Inferior parietal cortex (tissue), 1 donor: Measurements from ENCODE around the gene TMPRSS9.

Experiments used
- DNase-seq: peaks from one replicate; pipeline ENCODE4 v3.0.0-alpha.2; 2016; ENCODE audit errors: extremely low spot score

TMPRSS9 gene

DNA sequence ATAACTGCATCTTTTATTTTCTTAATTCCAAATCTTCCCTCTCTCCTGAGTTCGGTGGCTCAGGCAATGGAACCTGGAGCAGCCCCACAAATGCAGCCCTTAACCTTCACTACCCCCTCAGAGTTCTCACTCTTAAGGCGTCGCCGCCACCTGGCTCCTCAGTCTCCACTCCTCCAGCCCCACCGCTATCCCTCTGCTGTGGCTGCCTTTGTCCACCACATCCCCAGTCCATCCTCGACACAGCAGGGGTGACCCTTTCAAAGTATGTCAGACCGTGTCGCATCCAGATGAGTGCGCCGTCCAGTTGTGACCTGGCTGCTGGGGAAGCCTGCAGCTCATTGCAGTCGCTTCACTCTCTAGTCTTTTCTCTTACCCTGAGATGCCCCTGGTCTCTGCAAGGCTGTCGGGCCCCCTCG, 30.6 kb upstream of the TMPRSS9 start:
- no peak for DNase-seq

DNA sequence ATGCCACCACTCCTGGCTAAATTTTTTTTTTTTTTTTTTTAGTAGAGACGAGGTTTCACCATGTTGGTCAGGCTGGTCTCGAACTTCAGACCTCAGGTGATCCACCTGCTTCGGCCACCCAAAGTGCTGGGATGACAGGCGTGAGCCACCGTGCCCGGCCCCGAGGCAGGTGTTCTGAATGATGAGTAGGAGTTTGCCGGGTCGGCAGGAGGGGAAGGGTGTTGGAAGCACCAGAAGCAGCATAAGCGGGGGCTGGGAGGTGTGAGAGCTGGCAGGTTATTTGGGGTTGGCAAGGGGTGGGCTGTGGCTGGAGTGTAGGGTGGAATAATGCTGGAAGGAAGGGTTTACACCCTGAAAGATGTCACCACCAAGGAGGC, 29.8 kb upstream of the TMPRSS9 start:
- no peak for DNase-seq

DNA sequence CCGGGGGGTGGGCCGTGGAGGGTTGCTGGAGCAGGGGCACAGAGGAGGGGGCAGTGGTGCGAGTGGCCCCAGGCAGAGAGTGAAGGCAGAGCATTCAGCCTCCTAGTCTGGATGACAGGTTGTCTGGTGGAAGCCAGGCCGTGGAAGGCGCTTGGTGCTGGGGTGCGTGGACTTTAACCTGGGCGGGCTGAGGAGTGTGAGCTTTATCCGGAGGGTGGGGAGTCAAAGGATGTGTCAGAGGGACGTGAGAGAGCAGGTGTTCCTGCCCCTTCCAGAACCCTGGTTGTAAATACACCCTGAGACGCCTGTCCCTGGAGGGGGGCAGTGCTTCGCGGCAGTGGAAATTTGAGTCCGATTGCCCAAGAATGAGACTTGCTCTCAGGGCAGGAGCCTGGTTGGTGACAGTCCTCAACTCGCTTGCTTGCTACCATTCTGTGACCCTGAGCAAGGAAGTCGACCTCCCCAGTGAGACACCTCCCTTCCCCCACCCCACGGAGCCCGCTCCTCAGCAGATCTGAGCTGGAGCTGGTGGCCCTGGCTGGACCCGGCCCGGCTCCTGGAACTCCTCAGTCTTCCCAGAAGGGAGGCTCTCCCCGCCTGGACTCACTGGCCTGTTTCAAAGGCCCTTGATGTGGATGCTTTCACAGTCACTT, 29.3 kb upstream of the TMPRSS9 start:
- DNase-seq = no peak

- DNase-seq = no peak
Measured at GRCh38 chr19:2331601-2332246, 28.3 kb upstream of the TMPRSS9 start.

DNA sequence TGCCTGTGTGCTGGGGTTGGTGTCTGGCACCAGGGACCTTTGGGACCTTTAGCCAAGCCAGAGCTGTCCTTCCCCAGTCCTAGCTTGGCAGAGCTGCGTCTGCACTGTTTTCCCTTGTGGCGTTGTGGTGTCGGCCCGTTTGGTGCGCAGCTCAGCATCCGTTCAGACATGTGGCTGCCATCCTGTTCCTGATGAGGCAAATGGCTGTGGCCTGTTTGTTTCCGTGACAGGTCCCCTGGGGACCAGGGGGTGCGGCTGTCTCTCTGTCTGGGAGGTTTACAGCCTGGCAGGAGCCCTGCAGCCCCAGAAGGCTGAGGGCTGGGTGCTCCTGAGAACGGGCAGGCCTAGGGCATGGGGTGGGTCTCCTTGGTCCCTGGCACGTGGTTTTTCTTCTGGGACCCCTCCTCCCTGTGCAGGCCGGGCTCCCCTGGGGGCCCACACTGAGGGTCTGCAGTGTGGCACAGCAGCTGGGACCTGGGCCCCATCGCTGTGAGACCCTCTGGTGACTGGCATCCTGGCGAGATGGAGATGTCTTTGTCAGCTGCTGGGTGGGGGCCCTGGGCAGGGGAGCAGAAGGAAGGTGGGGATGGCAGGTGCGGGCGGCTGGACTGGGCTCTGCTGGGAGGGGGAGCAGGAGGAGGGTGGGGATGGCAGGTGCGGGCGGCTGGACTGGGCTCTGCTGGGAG, 27.6 kb upstream of the TMPRSS9 start:
- no peak for DNase-seq

DNA sequence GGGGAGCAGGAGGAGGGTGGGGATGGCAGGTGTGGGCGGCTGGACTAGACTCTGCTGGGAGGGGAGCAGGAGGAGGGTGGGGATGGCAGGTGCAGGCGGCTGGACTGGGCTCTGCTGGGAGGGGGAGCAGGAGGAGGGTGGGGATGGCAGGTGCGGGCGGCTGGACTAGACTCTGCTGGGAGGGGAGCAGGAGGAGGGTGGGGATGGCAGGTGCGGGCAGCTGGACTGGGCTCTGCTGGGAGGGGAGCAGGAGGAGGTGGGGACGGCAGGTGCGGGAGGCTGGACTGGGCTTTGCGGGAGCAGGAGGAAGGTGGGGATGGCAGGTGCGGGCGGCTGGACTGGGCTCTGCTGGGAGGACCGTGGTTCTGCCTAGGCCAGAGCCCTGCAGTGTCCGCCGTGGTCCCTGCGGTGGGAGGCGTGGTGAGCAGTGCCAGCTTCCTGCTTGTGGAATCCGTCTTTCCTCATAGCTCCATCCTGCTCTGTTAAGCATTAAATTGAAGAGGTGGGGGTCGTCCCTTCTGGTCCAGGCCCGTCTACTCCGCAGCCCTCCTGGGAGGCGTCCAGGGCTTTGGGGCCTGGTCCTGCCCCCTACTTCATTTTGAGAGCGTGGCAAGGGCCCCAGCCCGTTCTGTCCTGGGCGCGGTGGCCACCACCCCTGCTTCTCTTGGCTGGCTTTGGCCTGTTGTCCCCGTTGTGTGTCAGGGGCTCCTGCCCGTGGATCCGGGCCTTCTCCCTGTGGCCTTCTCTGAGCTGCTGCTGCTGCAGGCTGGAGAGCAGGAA, 26.8 kb upstream of the TMPRSS9 start:
- no peak for DNase-seq

GRCh38 chr19:2333807-2334211, 26.3 kb upstream of the TMPRSS9 start:
- DNase-seq = no peak

DNA sequence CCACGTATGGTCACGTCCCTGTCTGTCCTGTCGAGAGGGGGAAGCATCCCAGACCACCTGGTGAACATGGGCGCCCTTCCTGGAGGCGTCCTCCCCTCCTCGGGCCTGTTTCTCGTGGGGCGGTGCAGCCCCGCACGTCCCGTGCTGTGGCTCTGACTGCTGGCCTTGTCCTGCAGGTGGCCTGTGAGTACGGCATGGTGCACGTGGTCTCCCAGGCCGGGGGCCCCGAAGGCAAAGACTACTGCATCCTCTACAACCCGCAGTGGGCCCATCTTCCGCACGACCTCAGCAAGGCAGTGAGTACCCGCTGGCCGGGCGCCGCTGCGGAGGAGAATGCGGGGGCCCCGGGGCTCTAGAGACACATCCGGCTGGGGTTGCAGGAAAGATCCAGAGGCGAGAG, 25.6 kb upstream of the TMPRSS9 start:
- no peak for DNase-seq

GRCh38 chr19:2334986-2335846, 24.8 kb upstream of the TMPRSS9 start:
- DNase-seq = no peak

GRCh38 chr19:2335848-2336247, 24.2 kb upstream of the TMPRSS9 start:
- DNase-seq = no peak

GRCh38 chr19:2336528-2337328, 23.3 kb upstream of the TMPRSS9 start:
- no peak for DNase-seq

GRCh38 chr19:2337329-2337707, 22.7 kb upstream of the TMPRSS9 start:
- no peak for DNase-seq

DNA sequence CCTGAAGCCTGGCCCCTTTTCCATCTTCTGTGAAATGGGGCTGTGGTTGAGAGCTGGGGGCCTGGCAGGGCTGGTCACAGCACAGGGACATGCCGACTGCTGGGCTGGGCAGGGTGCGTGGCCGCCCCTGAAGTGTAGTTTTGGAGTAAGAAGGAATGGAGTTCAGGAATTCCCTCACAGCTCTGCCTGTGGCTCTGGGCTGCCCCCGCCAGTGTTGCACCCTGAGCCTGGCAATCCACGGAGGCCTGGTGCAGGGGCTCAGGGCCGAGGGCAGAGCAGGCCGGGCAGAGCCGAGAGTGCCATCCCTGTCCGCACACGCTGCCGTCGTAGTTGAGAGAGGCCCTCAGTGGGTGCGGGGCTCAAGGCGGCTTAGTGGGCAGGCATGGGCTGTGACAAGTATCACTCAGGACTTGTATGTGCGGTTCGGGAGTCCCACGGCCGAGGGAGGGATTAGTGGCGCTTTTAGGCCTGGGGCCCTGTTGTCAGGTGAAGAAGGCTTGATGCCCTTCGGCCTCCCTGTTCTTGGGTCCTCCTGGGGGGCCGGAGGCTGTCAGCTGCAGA, 21.9 kb upstream of the TMPRSS9 start:
- no peak for DNase-seq

GRCh38 chr19:2338751-2339643, 21.1 kb upstream of the TMPRSS9 start:
- no peak for DNase-seq

DNA sequence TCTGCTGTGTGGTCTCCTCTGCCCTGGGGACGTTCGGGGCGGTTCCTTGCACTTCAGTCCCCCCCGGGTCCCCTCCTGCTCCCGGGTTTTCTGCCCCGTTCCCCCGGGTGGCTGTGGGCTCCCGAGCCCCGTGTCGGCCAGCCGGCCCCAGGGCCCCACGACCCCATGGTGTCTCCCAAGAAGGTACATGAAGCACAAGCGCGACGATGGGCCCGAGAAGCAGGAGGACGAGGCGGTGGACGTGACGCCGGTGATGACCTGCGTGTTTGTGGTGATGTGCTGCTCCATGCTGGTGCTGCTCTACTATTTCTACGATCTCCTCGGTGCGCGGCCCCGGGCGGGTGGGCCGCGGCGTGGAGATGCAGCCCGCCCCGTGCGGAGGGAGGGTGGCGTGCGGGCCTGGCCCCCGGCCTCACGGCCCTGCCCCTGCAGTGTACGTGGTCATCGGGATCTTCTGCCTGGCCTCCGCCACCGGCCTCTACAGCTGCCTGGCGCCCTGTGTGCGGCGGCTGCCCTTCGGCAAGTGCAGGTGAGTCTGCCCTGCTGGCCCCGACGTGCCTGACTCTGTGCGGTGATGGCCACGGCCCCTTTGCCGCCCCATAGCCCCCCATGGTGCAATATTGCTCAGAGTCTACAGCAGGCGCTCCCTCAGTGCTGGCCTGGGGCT, 20.3 kb upstream of the TMPRSS9 start:
- no peak for DNase-seq

- DNase-seq = no peak
Measured at GRCh38 chr19:2340496-2341243, 19.4 kb upstream of the TMPRSS9 start.

- no peak for DNase-seq
Measured at GRCh38 chr19:2341244-2341751, 18.8 kb upstream of the TMPRSS9 start.

DNA sequence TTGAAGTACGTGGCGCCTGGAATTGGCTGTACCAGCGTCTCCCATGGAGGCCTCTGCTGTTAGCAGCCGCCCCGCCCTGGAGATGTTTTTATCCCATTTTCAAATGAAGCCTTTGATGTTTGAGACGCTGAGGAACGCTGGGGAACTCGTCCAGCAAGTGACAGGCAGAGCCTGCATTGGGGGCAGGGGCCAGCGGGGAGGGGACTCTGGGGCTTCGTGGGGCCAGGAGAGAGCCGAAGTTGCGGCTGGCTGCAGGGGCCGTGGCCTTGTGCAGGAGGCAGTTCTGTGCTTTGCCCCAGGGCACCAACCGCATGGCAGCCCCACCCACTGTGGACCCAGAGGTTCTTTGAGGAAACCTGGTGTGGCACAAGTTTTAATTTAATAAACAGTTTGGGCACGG, 18.1 kb upstream of the TMPRSS9 start:
- no peak for DNase-seq
